ENCODE measurements around the gene ABTB1.

Gene ABTB1

GRCh38 chr3:127715532-127715931 lies 42.8 kb downstream of the ABTB1 start:
- CTCF ChIA-PET, result no interaction called here
- peaks cover 24% of the 10 kb centered on the region for H3K27me3 Mint-ChIP-seq
- no peaks in the 10 kb centered on the region for H3K4me1 Mint-ChIP-seq
- no peaks in the 10 kb centered on the region for H3K9me3 Mint-ChIP-seq
- no peaks in the 10 kb centered on the region for H3K36me3 Mint-ChIP-seq
- no peak for DNase-seq
- H3K27ac Mint-ChIP-seq, result no peak overlapping the region
- H3K4me3 Mint-ChIP-seq, result no peak overlapping the region

GRCh38 chr3:127716384-127716783 lies 43.6 kb downstream of the ABTB1 start:
- Mint-ChIP-seq H3K27ac (no peak overlapping the region), H3K9me3 (no peaks in the 10 kb centered on the region), H3K4me1 (no peaks in the 10 kb centered on the region), H3K36me3 (no peaks in the 10 kb centered on the region), H3K4me3 (no peak overlapping the region), H3K27me3 (peaks cover 21% of the 10 kb centered on the region)
- DNase-seq, result no peak
- CTCF ChIA-PET, result no interaction called here

- no peak overlapping the region for H3K4me3 Mint-ChIP-seq
- no peak overlapping the region for H3K27ac Mint-ChIP-seq
- DNase-seq, result no peak
- CTCF ChIA-PET, result no interaction called here
- H3K9me3 Mint-ChIP-seq, result no peaks in the 10 kb centered on the region
- H3K36me3 Mint-ChIP-seq, result no peaks in the 10 kb centered on the region
- H3K4me1 Mint-ChIP-seq, result no peaks in the 10 kb centered on the region
- H3K27me3 Mint-ChIP-seq, result peaks cover 28% of the 10 kb centered on the region
Measured at GRCh38 chr3:127717357-127718244, 44.8 kb downstream of the ABTB1 start.

DNA sequence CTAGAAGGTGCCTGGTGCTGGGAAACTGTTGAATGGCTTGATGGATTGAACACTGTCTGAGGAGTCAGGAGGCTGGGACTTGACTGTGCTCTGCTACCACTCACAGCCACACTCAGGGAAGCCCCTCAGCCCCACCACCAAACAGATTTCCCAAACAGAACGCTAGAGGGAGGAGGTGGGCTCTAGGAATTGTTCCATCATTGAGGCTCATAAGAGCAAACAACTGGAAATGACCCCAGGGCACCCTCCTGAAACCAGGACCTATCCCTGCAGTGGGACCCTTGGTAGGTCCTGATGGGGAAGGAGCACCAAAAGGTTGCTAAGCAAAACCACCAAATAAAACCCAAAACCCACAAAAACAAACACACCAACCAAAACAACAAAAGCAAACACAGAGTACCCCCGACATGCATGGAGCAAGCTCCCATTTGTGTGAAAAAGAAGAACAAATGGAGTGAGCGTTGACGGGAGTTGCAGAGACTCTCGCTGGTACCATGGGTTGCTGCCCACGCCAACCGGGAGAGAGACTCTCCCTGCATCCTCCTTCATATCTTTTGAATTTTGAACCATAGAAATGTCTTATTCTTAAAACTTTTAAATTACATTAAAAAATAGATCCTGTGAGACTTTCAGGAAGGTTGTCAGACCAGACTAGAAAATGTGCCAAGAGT lies 45.6 kb downstream of the ABTB1 start:
- no peaks in the 10 kb centered on the region for H3K36me3 Mint-ChIP-seq
- H3K9me3 Mint-ChIP-seq, result no peaks in the 10 kb centered on the region
- H3K4me1 Mint-ChIP-seq, result no peaks in the 10 kb centered on the region
- no peak for DNase-seq
- H3K27ac Mint-ChIP-seq, result no peak overlapping the region
- peaks cover 29% of the 10 kb centered on the region for H3K27me3 Mint-ChIP-seq
- CTCF ChIA-PET, result no interaction called here
- no peak overlapping the region for H3K4me3 Mint-ChIP-seq

DNA sequence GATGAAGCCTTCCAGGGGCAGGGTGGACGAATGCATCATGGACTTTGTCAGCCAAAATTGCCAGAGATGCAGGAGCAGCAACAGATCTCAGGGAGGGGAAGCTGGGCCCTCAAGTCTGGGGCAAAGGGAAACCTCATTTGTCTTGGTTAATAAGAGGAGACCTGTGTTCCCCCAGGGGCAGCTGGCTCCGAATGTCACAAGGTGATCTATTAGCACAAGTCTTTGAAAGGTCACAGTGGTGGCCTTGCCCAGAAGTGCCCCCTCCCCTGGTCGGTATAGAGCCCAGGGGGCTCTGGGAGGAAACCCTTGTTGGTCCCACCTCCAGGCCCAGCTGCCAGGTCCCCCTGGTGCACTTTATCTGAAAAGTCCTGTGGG lies 46.2 kb downstream of the ABTB1 start:
- no peak for DNase-seq
- CTCF ChIA-PET, result no interaction called here
- Mint-ChIP-seq H3K4me3 (no peak overlapping the region), H3K9me3 (no peaks in the 10 kb centered on the region), H3K27me3 (peaks cover 29% of the 10 kb centered on the region), H3K36me3 (no peaks in the 10 kb centered on the region), H3K4me1 (no peaks in the 10 kb centered on the region), H3K27ac (no peak overlapping the region)

DNA sequence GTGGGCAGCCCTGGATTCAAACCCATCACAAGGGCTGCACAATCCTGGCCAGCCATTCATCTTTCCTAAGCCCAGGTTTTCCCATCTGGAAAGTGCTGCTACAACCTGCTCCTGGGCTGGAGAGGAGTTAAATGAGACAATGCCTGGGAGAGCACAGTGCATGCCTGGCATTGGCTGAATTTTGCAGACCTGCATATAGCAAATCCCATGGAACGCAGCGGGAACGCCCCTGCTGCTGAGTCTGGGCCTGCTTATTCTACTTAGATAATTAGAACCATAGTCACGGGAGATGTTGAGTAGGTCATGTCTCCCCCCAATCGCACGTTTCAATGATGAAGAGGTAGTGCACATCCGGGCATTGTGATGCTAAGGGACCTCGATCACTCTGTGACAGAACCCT lies 46.6 kb downstream of the ABTB1 start:
- Mint-ChIP-seq H3K27ac (no peak overlapping the region), H3K4me3 (no peak overlapping the region), H3K9me3 (no peaks in the 10 kb centered on the region), H3K27me3 (peaks cover 25% of the 10 kb centered on the region), H3K4me1 (no peaks in the 10 kb centered on the region), H3K36me3 (no peaks in the 10 kb centered on the region)
- DNase-seq, result no peak
- CTCF ChIA-PET, result no interaction called here

GRCh38 chr3:127720161-127720823 lies 47.5 kb downstream of the ABTB1 start:
- H3K27ac Mint-ChIP-seq, result no peak overlapping the region
- no peak for DNase-seq
- no peaks in the 10 kb centered on the region for H3K36me3 Mint-ChIP-seq
- no peaks in the 10 kb centered on the region for H3K9me3 Mint-ChIP-seq
- H3K4me3 Mint-ChIP-seq, result no peak overlapping the region
- CTCF ChIA-PET, result no interaction called here
- peaks cover 33% of the 10 kb centered on the region for H3K27me3 Mint-ChIP-seq
- H3K4me1 Mint-ChIP-seq, result no peaks in the 10 kb centered on the region

- CTCF ChIA-PET, result no interaction called here
- Mint-ChIP-seq H3K9me3 (no peaks in the 10 kb centered on the region), H3K4me3 (no peak overlapping the region), H3K27ac (no peak overlapping the region), H3K36me3 (no peaks in the 10 kb centered on the region), H3K4me1 (no peaks in the 10 kb centered on the region), H3K27me3 (peaks cover 35% of the 10 kb centered on the region)
- DNase-seq, result no peak
Measured at GRCh38 chr3:127720985-127721935, 48.5 kb downstream of the ABTB1 start.

DNA sequence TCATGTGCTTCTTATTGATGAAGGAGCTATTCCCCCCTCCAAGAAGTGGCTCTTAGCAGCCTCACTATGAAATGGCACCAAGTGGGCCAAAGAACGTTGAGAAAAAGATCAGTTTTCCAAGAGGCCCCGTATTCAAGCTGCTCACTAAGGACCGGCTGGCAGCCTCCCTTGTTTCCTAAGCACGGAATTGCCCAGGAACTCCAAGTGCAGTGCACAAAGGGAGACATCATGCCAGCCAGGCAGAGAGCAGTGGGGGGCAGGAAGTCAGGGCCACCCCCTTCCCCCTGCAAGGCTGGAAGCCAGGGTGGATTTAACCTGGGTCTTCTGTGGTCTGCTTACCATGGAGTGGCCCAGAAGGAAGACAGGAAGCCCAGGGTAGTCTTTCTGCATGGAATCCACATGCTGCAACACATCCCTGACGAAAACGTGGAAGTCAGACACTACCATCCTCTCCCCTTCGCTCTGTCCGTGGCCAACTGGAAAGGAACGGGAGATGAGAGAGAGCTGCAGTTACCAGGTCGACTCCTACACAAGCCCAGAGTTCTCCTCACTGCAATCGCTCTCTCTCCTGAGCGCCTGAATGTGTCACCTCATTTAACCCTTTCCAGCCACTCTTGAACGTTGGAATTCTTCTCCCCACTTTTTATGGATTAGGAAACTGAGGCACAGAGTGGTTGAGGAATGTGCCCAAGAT lies 49.5 kb downstream of the ABTB1 start:
- no peaks in the 10 kb centered on the region for H3K4me1 Mint-ChIP-seq

DNA sequence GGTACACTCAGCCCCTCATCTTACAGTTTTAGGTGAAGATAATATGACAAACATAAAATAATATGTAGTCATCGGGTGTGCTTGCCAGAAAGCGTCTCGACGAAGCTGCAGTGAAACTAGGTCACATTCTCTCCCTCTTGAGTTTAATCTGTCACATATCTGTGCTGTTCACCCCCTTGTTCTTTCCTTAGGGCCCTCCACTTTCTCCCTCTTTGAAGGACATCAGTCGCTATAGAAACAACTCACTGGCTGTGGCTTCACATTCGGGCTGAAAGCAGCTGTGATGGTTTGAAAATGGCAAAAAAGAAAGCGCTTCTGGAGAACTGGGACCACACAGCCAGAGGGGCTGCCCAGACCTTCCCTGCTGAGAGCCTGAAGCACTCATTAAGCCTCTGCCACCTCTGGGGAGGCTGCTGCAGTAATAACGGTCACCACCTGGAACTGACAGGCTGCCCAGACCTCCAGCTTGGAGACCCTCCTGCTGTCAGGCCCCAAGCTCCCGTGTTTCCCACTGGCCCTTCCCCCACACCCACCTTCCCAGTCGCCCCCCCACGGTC lies 50.3 kb downstream of the ABTB1 start:
- no peaks in the 10 kb centered on the region for H3K36me3 Mint-ChIP-seq

More for the DNA sequence above, 49.5 kb downstream of the ABTB1 start:
- Mint-ChIP-seq H3K27ac (no peak overlapping the region), H3K4me3 (no peak overlapping the region), H3K36me3 (no peaks in the 10 kb centered on the region), H3K27me3 (peaks cover 32% of the 10 kb centered on the region), H3K9me3 (no peaks in the 10 kb centered on the region)
- DNase-seq, result no peak
- CTCF ChIA-PET, result no interaction called here

GRCh38 chr3:127726894-127727293 lies 54.1 kb downstream of the ABTB1 start:
- Mint-ChIP-seq H3K27me3 (peaks cover 34% of the 10 kb centered on the region), H3K4me1 (no peaks in the 10 kb centered on the region), H3K36me3 (no peaks in the 10 kb centered on the region), H3K4me3 (no peak overlapping the region), H3K9me3 (no peaks in the 10 kb centered on the region), H3K27ac (no peak overlapping the region)
- DNase-seq, result no peak
- CTCF ChIA-PET, result no interaction called here

More for the DNA sequence above, 50.3 kb downstream of the ABTB1 start:
- Mint-ChIP-seq H3K27me3 (peaks cover 34% of the 10 kb centered on the region), H3K4me3 (no peak overlapping the region), H3K4me1 (no peaks in the 10 kb centered on the region), H3K9me3 (no peaks in the 10 kb centered on the region), H3K27ac (no peak overlapping the region)
- CTCF ChIA-PET, result no interaction called here
- no peak for DNase-seq

DNA sequence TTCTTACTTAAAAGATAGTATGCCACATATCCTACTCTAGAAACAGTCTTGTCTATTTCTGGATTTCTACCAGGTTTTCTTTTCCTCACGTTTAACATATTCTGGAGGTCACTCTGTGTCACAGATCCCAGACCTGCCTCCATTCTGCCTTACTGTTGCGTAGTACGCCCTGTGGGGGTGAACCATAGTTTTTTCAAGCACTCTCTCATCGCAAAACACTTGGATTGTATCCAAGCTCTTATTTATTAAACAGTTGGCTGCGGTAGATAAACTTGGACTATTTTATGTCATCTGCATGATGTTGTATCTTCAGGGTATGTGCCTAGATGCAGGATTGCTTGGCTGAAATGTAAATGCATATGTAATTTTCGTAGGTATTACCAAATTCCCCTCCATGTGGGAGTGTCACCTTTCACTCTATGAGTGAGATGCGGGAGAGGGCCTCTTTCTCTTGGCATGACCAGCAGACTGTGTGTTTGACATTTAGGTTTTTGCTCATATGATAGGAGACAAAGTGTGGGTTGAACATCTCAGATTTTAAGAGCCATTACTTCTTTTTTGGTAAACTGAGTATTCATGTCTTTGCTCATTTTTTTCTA lies 55.8 kb downstream of the ABTB1 start:
- peaks cover 35% of the 10 kb centered on the region for H3K27me3 Mint-ChIP-seq
- CTCF ChIA-PET, result no interaction called here
- DNase-seq, result no peak
- no peak overlapping the region for H3K4me3 Mint-ChIP-seq
- no peak overlapping the region for H3K27ac Mint-ChIP-seq
- no peaks in the 10 kb centered on the region for H3K4me1 Mint-ChIP-seq
- no peaks in the 10 kb centered on the region for H3K36me3 Mint-ChIP-seq
- H3K9me3 Mint-ChIP-seq, result no peaks in the 10 kb centered on the region

GRCh38 chr3:127729556-127730056 lies 56.9 kb downstream of the ABTB1 start:
- Mint-ChIP-seq H3K36me3 (no peaks in the 10 kb centered on the region), H3K27me3 (peaks cover 43% of the 10 kb centered on the region), H3K4me1 (no peaks in the 10 kb centered on the region), H3K9me3 (no peaks in the 10 kb centered on the region), H3K4me3 (no peak overlapping the region), H3K27ac (no peak overlapping the region)
- no peak for DNase-seq
- CTCF ChIA-PET, result no interaction called here
